Esophagus squamous epithelium (tissue), 5 donors: Measurements from ENCODE around the gene GSE1. TPM values are rescaled to one million over a fixed set of nuclear protein-coding genes. Genes with fewer than 3 reads are reported as not detected.

ENCODE experiments used
- DNase-seq: peaks from one replicate; lab custom pipeline; 2025; lab: John Stamatoyannopoulos, UW
- H3K27ac ChIP-seq, 4 donors: fragments of 200-600 bp; sonication (generic); one replicate each; pipeline ENCODE4 v1.5.1; 2016 to 2019; ENCODE audit warnings: mild to moderate bottlenecking in 1 of 4
- H3K27me3 ChIP-seq, 4 donors: fragments of 200-600 bp; sonication (generic); 1 replicate in 3 of 4; 2 replicates in 1 of 4; pipeline versions ENCODE4 v1.5.1 to v1.6.0; 2017 to 2021; ENCODE audit warnings: antibody characterized with exemption in 1 of 4
- H3K36me3 ChIP-seq, 3 donors: fragments of 200-600 bp; sonication (generic); one replicate each; pipeline ENCODE4 v1.5.1; 2016 to 2019
- H3K4me1 ChIP-seq, 3 donors: fragments of 200-600 bp; sonication (generic); one replicate each; pipeline ENCODE4 v1.5.1; 2017 to 2019
- H3K4me3 ChIP-seq, 4 donors: fragments of 200-600 bp; sonication (generic); 1 replicate in 3 of 4; 2 replicates in 1 of 4; pipeline ENCODE4 v1.5.1; 2016 to 2019; ENCODE audit warnings: mild to moderate bottlenecking in 2 of 4, moderate library complexity in 1 of 4
- H3K9me3 ChIP-seq, 3 donors: fragments of 200-600 bp; sonication (generic); one replicate each; pipeline ENCODE4 v1.5.1; 2016 to 2019
- POLR2A ChIP-seq, 4 donors: fragments of 450-650 bp; IDR thresholded peaks; one replicate each; pipeline ENCODE4 v1.6.1; 2017; ENCODE audit warnings: antibody characterized with exemption in 4 of 4, mild to moderate bottlenecking in 4 of 4, moderate library complexity in 3 of 4
- WGBS, 2 donors: methylation state at CpG; one replicate each; pipeline ENCODE4 v1.1.5; 2018; 5-methylcytosine and 5-hydroxymethylcytosine counted together
- intact Hi-C: fragments of 100-400 bp; cut with DNase I; formaldehyde crosslinking; loops from one replicate; pipeline ENCODE4 v1.15.0; 2022
- small RNA-seq, 4 donors: library from RNA; depleted of rRNA; stranded (forward); fragments of <200 nt; gene quantifications; one replicate each; pipeline ENCODE3, GENCODE V24; 2016
- total RNA-seq, 4 donors: library from RNA; depleted of rRNA; stranded (reverse); fragments of >200 nt; gene quantifications; one replicate each; pipeline ENCODE4 v1.1.0, GENCODE V29; 2016
- TF ChIP-seq, protein P1 (sequence below), 6 experiments: fragments of 450-650 bp in 4 of 6; fragments of 200-600 bp in 2 of 6; sonication (generic) in 2 of 6; IDR thresholded peaks; one replicate each; pipeline ENCODE4 v1.5.1; 2016 to 2019; ENCODE audit warnings: antibody characterized with exemption in 6 of 6, mild to moderate bottlenecking in 4 of 6, moderate library complexity in 4 of 6
- donor health status: DM: yes; HTN: yes; CAD: no.

GSE1 gene
- total RNA-seq, 4 donors from 2014 or later = 24.6 to 33.6 (median 28.9) TPM

GRCh38 chr16:85724936-85725335 is 111.8 kb downstream of the GSE1 start:
- WGBS, 2 donors = 78 to 87% methylated on average over 5 to 10 of the region's 12 CpGs
- peaks cover 0 to 3% (median 0%) of the 10 kb centered on the region in 4 donors for H3K27me3 ChIP-seq
- H3K36me3 ChIP-seq = no peaks in the 10 kb centered on the region
- TF ChIP-seq POLR2A (IDR thresholded peaks at IDR 0.05) = no peak
- TF ChIP-seq, protein P1, sequence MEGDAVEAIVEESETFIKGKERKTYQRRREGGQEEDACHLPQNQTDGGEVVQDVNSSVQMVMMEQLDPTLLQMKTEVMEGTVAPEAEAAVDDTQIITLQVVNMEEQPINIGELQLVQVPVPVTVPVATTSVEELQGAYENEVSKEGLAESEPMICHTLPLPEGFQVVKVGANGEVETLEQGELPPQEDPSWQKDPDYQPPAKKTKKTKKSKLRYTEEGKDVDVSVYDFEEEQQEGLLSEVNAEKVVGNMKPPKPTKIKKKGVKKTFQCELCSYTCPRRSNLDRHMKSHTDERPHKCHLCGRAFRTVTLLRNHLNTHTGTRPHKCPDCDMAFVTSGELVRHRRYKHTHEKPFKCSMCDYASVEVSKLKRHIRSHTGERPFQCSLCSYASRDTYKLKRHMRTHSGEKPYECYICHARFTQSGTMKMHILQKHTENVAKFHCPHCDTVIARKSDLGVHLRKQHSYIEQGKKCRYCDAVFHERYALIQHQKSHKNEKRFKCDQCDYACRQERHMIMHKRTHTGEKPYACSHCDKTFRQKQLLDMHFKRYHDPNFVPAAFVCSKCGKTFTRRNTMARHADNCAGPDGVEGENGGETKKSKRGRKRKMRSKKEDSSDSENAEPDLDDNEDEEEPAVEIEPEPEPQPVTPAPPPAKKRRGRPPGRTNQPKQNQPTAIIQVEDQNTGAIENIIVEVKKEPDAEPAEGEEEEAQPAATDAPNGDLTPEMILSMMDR (IDR thresholded peaks at IDR 0.05) = no peak
- intact Hi-C loops = no loop called here
- peaks cover 0 to 4% (median 0%) of the 10 kb centered on the region in 3 donors for H3K4me1 ChIP-seq
- no peak overlapping the region for H3K4me3 ChIP-seq
- H3K9me3 ChIP-seq = no peaks in the 10 kb centered on the region
- no peak for DNase-seq
- H3K27ac ChIP-seq = no peak overlapping the region

Small RNAs within 50 kb of the gene (small RNA-seq; reads per million reads assigned to genes)
- gene RN7SL381P = 0 reads per million in 4 donors

Other genes with a start within 250 kb of the GSE1 start
- gene GINS2, start 75.6 kb downstream of the GSE1 start, total RNA-seq = 10 to 100 TPM in 1 of 4 donors, 1 to 10 TPM in 3; 2.5 to 12.6 (median 6.7) TPM
- gene C16orf74, start 137.8 kb downstream of the GSE1 start, total RNA-seq = 10 to 100 TPM in 1 of 4 donors, 1 to 10 TPM in 3; 3.8 to 24.8 (median 6.4) TPM
- 10 to 100 TPM; 18.7 to 32.4 (median 23.9) TPM for gene EMC8, start 186.2 kb downstream of the GSE1 start, total RNA-seq
- gene COX4I1, start 186.4 kb downstream of the GSE1 start, total RNA-seq = 100 to 1,000 TPM; 497 to 580 (median 549) TPM